HepG2 (cell line): ENCODE measurements around the gene MEGF6. TPM values are rescaled to one million over a fixed set of nuclear protein-coding genes. Genes with fewer than 3 reads are reported as not detected.
A peak's percentile ranks its signal among the peaks of the same experiment; 100 is the strongest.

Source experiments
- ATAC-seq: fragments of 200-7000 bp; cut with Tn5 transposase; 3 replicates; pipeline ENCODE4 v1.9.1; 2020; ENCODE audit warnings: mild to moderate bottlenecking, moderate library complexity
- BruUV-seq: library from RNA; stranded (reverse); fragments of 400-500 nt; replicated peaks from 2 replicates; lab custom pipeline; 2021; lab: Mats Ljungman, UMichigan
- CTCF ChIA-PET: fragments of 300-600 bp; formaldehyde crosslinking; extraction: SDS; loops from one replicate; lab custom pipeline; 2021; ENCODE audit warnings: low total read pairs, inconsistent platforms, low intra/inter-chr PET ratio; lab: Yijun Ruan, JAX
- POLR2A ChIA-PET: fragments of 350-600 bp; sonication (Branson Sonifier 250); formaldehyde crosslinking; loops from one replicate; lab custom pipeline; 2020; ENCODE audit warnings: antibody characterized with exemption, inconsistent platforms; lab: Yijun Ruan, JAX
- DNase-seq: peaks from one replicate; pipeline ENCODE4 v3.0.0-alpha.2; 2015; ENCODE audit warnings: low spot score
- FAIRE-seq: peaks from 3 replicates; lab custom pipeline; 2011; peaks lifted over from hg19 to GRCh38; lab: Jason Lieb, UNC
- H2AFZ ChIP-seq: one replicate; pipeline ENCODE4 v1.6.1; 2011; ENCODE audit warnings: low read length, inconsistent platforms
- H3K27ac ChIP-seq: fragments of 300-600 bp; 3 replicates; pipeline ENCODE4 v1.8.0; 2011; ENCODE audit warnings: mixed run types, mild to moderate bottlenecking, mixed read lengths, low read length, inconsistent platforms; ENCODE audit not compliant: insufficient read depth; ENCODE audit errors: extremely low read length
- H3K27me3 ChIP-seq, 2 experiments: fragments of 200-600 bp in 1 of 2; 2 replicates in 1 of 2; 3 replicates in 1 of 2; pipeline versions ENCODE4 v1.6.0 to v1.8.0; 2011; ENCODE audit warnings: low read length in 2 of 2, mild to moderate bottlenecking in 2 of 2, moderate library complexity in 2 of 2, inconsistent platforms in 1 of 2; ENCODE audit not compliant: insufficient read depth in 2 of 2, control insufficient read depth in 1 of 2
- H3K36me3 ChIP-seq, 2 experiments: fragments of 200-600 bp in 1 of 2; replicated peaks in 1 of 2; 2 replicates in 1 of 2; 3 replicates in 1 of 2; pipeline versions ENCODE4 v1.5.1 to v1.8.0; 2011; ENCODE audit warnings: low read length in 2 of 2, inconsistent platforms in 1 of 2; ENCODE audit not compliant: insufficient read depth in 2 of 2, control insufficient read depth in 1 of 2
- H3K4me1 ChIP-seq: 2 replicates; pipeline ENCODE4 v1.5.1; 2012; ENCODE audit warnings: low read length, inconsistent platforms; ENCODE audit not compliant: insufficient read depth
- H3K4me2 ChIP-seq: 2 replicates; pipeline ENCODE4 v1.6.0; 2011; ENCODE audit warnings: low read depth, low read length, inconsistent platforms
- H3K4me3 ChIP-seq, 3 experiments: fragments of 200-600 bp in 1 of 3; sonication (generic), shearing (Covaris generic) in 1 of 3; replicated peaks in 1 of 3; 2 replicates each; pipeline ENCODE4 v1.5.1; 2011 to 2016; ENCODE audit warnings: low read length in 3 of 3, inconsistent platforms in 2 of 3, low read depth in 2 of 3, mild to moderate bottlenecking in 2 of 3, control low read depth in 1 of 3, mixed read lengths in 1 of 3; ENCODE audit not compliant: insufficient read depth in 1 of 3
- H3K79me2 ChIP-seq: one replicate; pipeline ENCODE4 v1.6.1; 2011; ENCODE audit warnings: low read length, inconsistent platforms; ENCODE audit not compliant: insufficient read depth
- H3K9ac ChIP-seq: 2 replicates; pipeline ENCODE4 v1.6.0; 2011; ENCODE audit warnings: mild to moderate bottlenecking, low read depth, low read length, inconsistent platforms; ENCODE audit not compliant: insufficient read depth
- H3K9me3 ChIP-seq: 2 replicates; pipeline ENCODE4 v1.5.1; 2012; ENCODE audit warnings: mild to moderate bottlenecking, low read length
- H4K20me1 ChIP-seq: 2 replicates; pipeline ENCODE4 v1.6.0; 2011; ENCODE audit warnings: inconsistent platforms, mild to moderate bottlenecking, low read length, moderate library complexity; ENCODE audit not compliant: insufficient read depth
- CHD4 ChIP-seq: fragments of 200-600 bp; sonication (generic); IDR thresholded peaks from 2 replicates; pipeline ENCODE4 v1.7.0; 2017; ENCODE audit warnings: mild to moderate bottlenecking, low read length, borderline replicate concordance
- MXD1 ChIP-seq: sonication (generic); formaldehyde crosslinking; IDR thresholded peaks from 2 replicates; pipeline ENCODE4 v1.4.0; 2020; ENCODE audit warnings: mild to moderate bottlenecking, missing genetic modification reagents
- MYC ChIP-seq: sonication (generic); formaldehyde crosslinking; IDR thresholded peaks from 2 replicates; pipeline ENCODE4 v1.9.0; 2021; ENCODE audit warnings: missing genetic modification reagents, borderline replicate concordance
- PRDM15 ChIP-seq: sonication (generic); formaldehyde crosslinking; IDR thresholded peaks from 2 replicates; pipeline ENCODE4 v1.4.0; 2020; ENCODE audit warnings: missing genetic modification reagents
- RBFOX2 ChIP-seq: fragments of 200-400 bp; formaldehyde crosslinking; IDR thresholded peaks from 2 replicates; pipeline ENCODE4 v1.6.1; 2017; ENCODE audit warnings: low read depth, mild to moderate bottlenecking, low read length
- SRSF4 ChIP-seq: fragments of 200-400 bp; formaldehyde crosslinking; IDR thresholded peaks from one replicate; pipeline ENCODE4 v1.6.1; 2018; ENCODE audit warnings: mild to moderate bottlenecking, low read depth, low read length, moderate library complexity; ENCODE audit not compliant: poor library complexity, severe bottlenecking
- ZNF281 ChIP-seq: sonication (generic); formaldehyde crosslinking; IDR thresholded peaks from 2 replicates; pipeline ENCODE4 v1.4.0; 2020; ENCODE audit warnings: missing genetic modification reagents, borderline replicate concordance
- ZNF891 ChIP-seq: sonication (generic); formaldehyde crosslinking; IDR thresholded peaks from 2 replicates; pipeline ENCODE4 v1.5.0; 2020; ENCODE audit warnings: mild to moderate bottlenecking, missing genetic modification reagents
- WGBS: methylation state at CpG from one replicate; pipeline ENCODE4 v1.1.6; 2017; ENCODE audit warnings: low lambda C conversion rate; 5-methylcytosine and 5-hydroxymethylcytosine counted together
- in situ Hi-C: cut with HindIII; loops from 2 replicates; pipeline ENCODE4 v1.10.0; 2017; ENCODE audit warnings: low pct_unique_long_range_greater_than_20kb; ENCODE audit not compliant: extremely low pct_ligation_motif_present
- intact Hi-C: fragments of 100-400 bp; cut with micrococcal nuclease; formaldehyde crosslinking; loops from one replicate; pipeline ENCODE4 v1.10.0; 2022; ENCODE audit not compliant: unreplicated experiment
- polyA plus RNA-seq, 8 experiments: library from polyadenylated mRNA; depleted of rRNA in 3 of 8; stranded (reverse) in 7 of 8; unstranded in 1 of 8; fragments of >200 nt; fragmentation: Illumina TruSeq in 4 of 8; extraction: Trizol in 4 of 8; gene quantifications; 2 replicates each; pipeline versions ENCODE4 v1.2.1 to v1.2.3, GENCODE V29; 2011 to 2016; ENCODE audit warnings: low read depth in 4 of 8, missing spikeins in 1 of 8, mixed read lengths in 1 of 8; ENCODE audit not compliant: insufficient read depth in 1 of 8
- total RNA-seq, 5 experiments: library from RNA; depleted of rRNA; stranded (reverse); fragments of >200 nt; fragmentation: Illumina TruSeq; extraction: Trizol; gene quantifications; 2 replicates each; pipeline ENCODE4 v1.2.3, GENCODE V29; 2016; ENCODE audit warnings: low read depth in 1 of 5
- TF ChIP-seq, protein P1 (sequence below): sonication (generic); formaldehyde crosslinking; IDR thresholded peaks from 2 replicates; pipeline ENCODE4 v1.4.0; 2020; ENCODE audit warnings: missing genetic modification reagents

Gene MEGF6
- total and polyA plus RNA-seq, 2 of the 13 experiments (the other 11 are each of a cell fraction or from before 2014, with no cell fraction given): 1.9 TPM

DNA sequence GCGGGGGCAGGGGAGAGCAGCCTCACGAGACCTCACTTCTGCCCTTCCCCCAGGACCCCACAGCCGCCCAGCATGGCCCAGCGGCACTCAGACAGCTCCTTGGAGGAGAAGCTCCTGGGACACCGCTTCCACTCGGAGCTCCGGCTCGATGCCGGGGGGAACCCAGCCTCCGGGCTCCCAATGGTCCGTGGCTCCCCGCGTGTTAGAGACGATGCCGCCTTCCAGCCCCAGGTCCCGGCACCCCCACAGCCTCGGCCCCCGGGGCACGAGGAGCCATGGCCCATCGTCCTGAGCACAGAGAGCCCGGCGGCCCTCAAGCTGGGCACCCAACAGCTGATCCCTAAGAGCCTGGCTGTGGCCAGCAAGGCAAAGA, 148.3 kb downstream of the MEGF6 start:
- H3K4me2 ChIP-seq: no peak overlapping the region
- H2AFZ ChIP-seq: no peak overlapping the region
- ChIA-PET CTCF (no interaction called here), POLR2A (interaction anchor here (1.6 to 11.4 kb wide), 2 partner anchors 9 to 10 kb away, joined by 6 to 282 read pairs; no protein-coding TSS in a partner anchor)
- H3K36me3 ChIP-seq: peaks cover 0 to 8% of the 10 kb centered on the region in 2 experiments; a peak in 4 of 5 replicates
- in situ Hi-C loops (no loop called here), intact Hi-C loops (no loop called here)
- H3K9me3 ChIP-seq: no peaks in the 10 kb centered on the region
- no peak for TF ChIP-seq SRSF4
- TF ChIP-seq RBFOX2: peak; percentile 68
- H3K4me1 ChIP-seq: peaks cover 38% of the 10 kb centered on the region
- H3K79me2 ChIP-seq: peaks cover 29% of the 10 kb centered on the region
- H3K9ac ChIP-seq: no peak overlapping the region
- ATAC-seq (no peak), FAIRE-seq (no peak), DNase-seq (no peak)
- 100% methylated on average over 2 of the region's 22 CpGs for WGBS
- H3K27ac ChIP-seq: no peak overlapping the region
- no TSS peak for BruUV-seq
- no peaks in the 10 kb centered on the region for H3K27me3 ChIP-seq
- H3K4me3 ChIP-seq: no peak overlapping the region
- no peaks in the 10 kb centered on the region for H4K20me1 ChIP-seq

DNA sequence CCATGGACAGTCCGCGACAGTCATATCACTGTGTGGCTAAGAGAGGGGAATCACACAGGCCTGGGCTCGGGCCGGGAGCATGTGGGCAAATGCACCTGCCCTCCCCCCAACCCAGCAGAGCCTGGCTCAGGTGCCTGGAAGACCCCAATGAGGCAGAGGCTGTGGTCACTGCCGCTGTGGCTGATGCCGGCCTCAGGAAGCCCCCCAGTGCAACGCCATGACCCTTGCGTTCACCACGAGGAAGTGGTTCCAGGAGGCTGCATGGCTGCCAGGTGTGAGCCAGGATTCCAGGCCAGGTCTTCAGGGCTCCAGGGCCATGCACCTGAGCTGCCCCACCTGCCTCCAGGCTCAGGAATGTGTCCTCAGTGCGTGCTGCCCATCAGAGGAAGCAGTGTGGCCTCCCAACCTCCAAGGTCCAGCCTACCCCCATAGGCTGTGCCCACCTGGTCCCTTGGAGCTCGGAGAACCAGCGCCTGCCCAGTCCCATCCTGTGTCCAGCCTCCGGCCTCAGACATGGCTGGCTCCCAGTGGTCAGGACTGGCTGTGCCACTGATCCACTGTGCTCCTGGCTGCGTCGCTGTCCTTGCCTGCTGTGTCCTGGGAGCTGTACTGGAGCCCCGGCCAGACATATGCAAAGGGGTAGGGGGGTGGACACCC, 148.8 kb downstream of the MEGF6 start:
- Histone ChIP-seq H3K4me3 (no peak overlapping the region), H3K27ac (no peak overlapping the region), H3K27me3 (no peaks in the 10 kb centered on the region), H3K4me1 (peaks cover 43% of the 10 kb centered on the region), H4K20me1 (no peaks in the 10 kb centered on the region), H2AFZ (no peak overlapping the region), H3K36me3 (peaks cover 0 to 8% of the 10 kb centered on the region in 2 experiments; a peak in 4 of 5 replicates), H3K9ac (no peak overlapping the region), H3K4me2 (no peak overlapping the region), H3K79me2 (peaks cover 30% of the 10 kb centered on the region), H3K9me3 (no peaks in the 10 kb centered on the region)
- ChIA-PET POLR2A (interaction anchor here (1.6 to 11.4 kb wide), 2 partner anchors 9 to 10 kb away, joined by 6 to 282 read pairs; no protein-coding TSS in a partner anchor), CTCF (no interaction called here)
- in situ Hi-C loops (no loop called here), intact Hi-C loops (no loop called here)
- DNase-seq (no peak), FAIRE-seq (no peak), ATAC-seq (no peak)
- WGBS: 96% methylated on average over 11 of the region's 16 CpGs
- BruUV-seq: no TSS peak
- TF ChIP-seq ZNF891 (no peak), MYC (CRISPR knock-in tag) (no peak), CHD4 (no peak), PRDM15 (peak; percentile 55; the same call in 1 of the 2 replicates), MXD1 (CRISPR knock-in tag) (no peak), ZNF281 (CRISPR knock-in tag) (no peak)
- TF ChIP-seq, protein P1, sequence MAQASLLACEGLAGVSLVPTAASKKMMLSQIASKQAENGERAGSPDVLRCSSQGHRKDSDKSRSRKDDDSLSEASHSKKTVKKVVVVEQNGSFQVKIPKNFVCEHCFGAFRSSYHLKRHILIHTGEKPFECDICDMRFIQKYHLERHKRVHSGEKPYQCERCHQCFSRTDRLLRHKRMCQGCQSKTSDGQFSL (CRISPR knock-in tag): no peak
